H9 (cell line): ENCODE results near the gene DSG4. TPM values are rescaled to one million over a fixed set of nuclear protein-coding genes. Genes with fewer than 3 reads are reported as not detected.

Source experiments
- DNase-seq: peaks from one replicate; pipeline ENCODE4 v3.0.0-alpha.2; 2017
- H2AFZ ChIP-seq: one replicate; pipeline ENCODE4 v1.6.1; 2013; ENCODE audit warnings: mild to moderate bottlenecking, low read length, control low read depth, moderate library complexity
- H2AK5ac ChIP-seq: 2 replicates; pipeline ENCODE4 v1.6.1; 2013; ENCODE audit warnings: low read length, control low read depth, mixed read lengths; ENCODE audit not compliant: insufficient read length
- H2BK120ac ChIP-seq: one replicate; pipeline ENCODE4 v1.6.1; 2013; ENCODE audit warnings: low read depth, mild to moderate bottlenecking, low read length, control low read depth, inconsistent platforms; ENCODE audit not compliant: poor library complexity, severe bottlenecking
- H2BK12ac ChIP-seq: 2 replicates; pipeline ENCODE4 v1.6.1; 2013; ENCODE audit warnings: low read length, control low read depth, mixed read lengths, low read depth; ENCODE audit not compliant: insufficient read length
- H2BK15ac ChIP-seq: 2 replicates; pipeline ENCODE4 v1.6.1; 2013; ENCODE audit warnings: low read depth, low read length, control low read depth
- H2BK20ac ChIP-seq: one replicate; pipeline ENCODE4 v1.6.1; 2013; ENCODE audit warnings: low read depth, mild to moderate bottlenecking, low read length, control low read depth, inconsistent platforms; ENCODE audit not compliant: poor library complexity, severe bottlenecking
- H2BK5ac ChIP-seq: 2 replicates; pipeline ENCODE4 v1.6.1; 2013; ENCODE audit warnings: low read length, control low read depth, mixed read lengths; ENCODE audit not compliant: insufficient read length
- H3K14ac ChIP-seq: 2 replicates; pipeline ENCODE4 v1.6.1; 2013; ENCODE audit warnings: low read length, control low read depth; ENCODE audit not compliant: insufficient read depth
- H3K18ac ChIP-seq: 2 replicates; pipeline ENCODE4 v1.6.1; 2013; ENCODE audit warnings: low read depth, mild to moderate bottlenecking, mixed read lengths, low read length, control low read depth; ENCODE audit not compliant: insufficient read length
- H3K23ac ChIP-seq: 2 replicates; pipeline ENCODE4 v1.6.1; 2013; ENCODE audit warnings: low read length, control low read depth, mixed read lengths, low read depth; ENCODE audit not compliant: insufficient read length
- H3K23me2 ChIP-seq: 2 replicates; pipeline ENCODE4 v1.6.1; 2013; ENCODE audit warnings: low read depth, mild to moderate bottlenecking, mixed read lengths, low read length, control low read depth; ENCODE audit not compliant: insufficient read length, poor library complexity, severe bottlenecking
- H3K27ac ChIP-seq: 2 replicates; pipeline ENCODE4 v1.5.1; 2013; ENCODE audit warnings: low read length, control low read depth, mixed read lengths, low read depth; ENCODE audit not compliant: insufficient read length
- H3K27me3 ChIP-seq: 2 replicates; pipeline ENCODE4 v1.6.1; 2013; ENCODE audit warnings: low read length, control low read depth, inconsistent platforms; ENCODE audit not compliant: insufficient read depth
- H3K4ac ChIP-seq: 2 replicates; pipeline ENCODE4 v1.6.1; 2013; ENCODE audit warnings: low read depth, mild to moderate bottlenecking, control low read depth, inconsistent platforms, low read length, moderate library complexity
- H3K4me1 ChIP-seq: 2 replicates; pipeline ENCODE4 v1.6.1; 2013; ENCODE audit warnings: low read length, control low read depth, inconsistent platforms; ENCODE audit not compliant: insufficient read depth
- H3K4me2 ChIP-seq: 2 replicates; pipeline ENCODE4 v1.6.1; 2013; ENCODE audit warnings: low read length, control low read depth, mixed read lengths; ENCODE audit not compliant: insufficient read length, insufficient read depth
- H3K56ac ChIP-seq: 2 replicates; pipeline ENCODE4 v1.6.1; 2013; ENCODE audit warnings: low read depth, mild to moderate bottlenecking, mixed read lengths, low read length, control low read depth; ENCODE audit not compliant: insufficient read length
- H3K79me1 ChIP-seq: 2 replicates; pipeline ENCODE4 v1.6.1; 2013; ENCODE audit warnings: low read depth, mild to moderate bottlenecking, moderate library complexity, low read length, control low read depth, inconsistent platforms; ENCODE audit not compliant: insufficient read depth, poor library complexity, severe bottlenecking
- H3K79me2 ChIP-seq: 2 replicates; pipeline ENCODE4 v1.6.1; 2013; ENCODE audit warnings: low read length, control low read depth, inconsistent platforms; ENCODE audit not compliant: insufficient read depth
- H3K9ac ChIP-seq: 2 replicates; pipeline ENCODE4 v1.6.1; 2013; ENCODE audit warnings: low read length, control low read depth, mixed read lengths; ENCODE audit not compliant: insufficient read length; ENCODE audit errors: extremely low read depth
- H3K9me3 ChIP-seq: one replicate; pipeline ENCODE4 v1.6.1; 2013; ENCODE audit warnings: low read depth, low read length, inconsistent platforms; ENCODE audit not compliant: control insufficient read depth
- H3T11ph ChIP-seq: one replicate; pipeline ENCODE4 v1.6.1; 2013; ENCODE audit warnings: mild to moderate bottlenecking, low read length, control low read depth, inconsistent platforms
- H4K20me1 ChIP-seq: one replicate; pipeline ENCODE4 v1.6.1; 2013; ENCODE audit not compliant: control insufficient read depth, insufficient read length, insufficient read depth
- H4K5ac ChIP-seq: 2 replicates; pipeline ENCODE4 v1.6.1; 2013; ENCODE audit warnings: low read depth, mild to moderate bottlenecking, mixed read lengths, low read length, control low read depth; ENCODE audit not compliant: insufficient read length
- H4K8ac ChIP-seq: replicated peaks from 2 replicates; pipeline ENCODE4 v1.6.1; 2013; ENCODE audit warnings: low read length, control low read depth, mixed read lengths, low read depth; ENCODE audit not compliant: insufficient read length
- H4K91ac ChIP-seq: 2 replicates; pipeline ENCODE4 v1.6.1; 2013; ENCODE audit warnings: low read depth, mild to moderate bottlenecking, moderate library complexity, mixed read lengths, low read length, control low read depth; ENCODE audit not compliant: insufficient read length
- H3K27ac Mint-ChIP-seq, 3 experiments: 2 replicates in 2 of 3; 3 replicates in 1 of 3; pipeline ENCODE4 v1.8.0; 2020 to 2021; ENCODE audit warnings: mixed read lengths in 3 of 3, mild to moderate bottlenecking in 1 of 3, moderate library complexity in 1 of 3
- H3K27me3 Mint-ChIP-seq: 2 replicates; pipeline ENCODE4 v1.8.0; 2021; ENCODE audit warnings: low read depth, mild to moderate bottlenecking, moderate library complexity, mixed read lengths
- H3K36me3 Mint-ChIP-seq, 3 experiments: 2 replicates in 2 of 3; 3 replicates in 1 of 3; pipeline ENCODE4 v1.8.0; 2020 to 2021; ENCODE audit warnings: low read depth in 3 of 3, mixed read lengths in 3 of 3; ENCODE audit not compliant: insufficient read depth in 1 of 3
- H3K4me1 Mint-ChIP-seq, 2 experiments: 2 replicates each; pipeline ENCODE4 v1.8.0; 2020; ENCODE audit warnings: mixed read lengths in 2 of 2
- H3K4me3 Mint-ChIP-seq, 2 experiments: 2 replicates in 1 of 2; 3 replicates in 1 of 2; pipeline ENCODE4 v1.8.0; 2020 to 2021; ENCODE audit warnings: mild to moderate bottlenecking in 2 of 2, mixed read lengths in 2 of 2, moderate library complexity in 1 of 2
- H3K9me3 Mint-ChIP-seq, 2 experiments: 2 replicates in 1 of 2; 3 replicates in 1 of 2; pipeline ENCODE4 v1.8.0; 2020; ENCODE audit warnings: mild to moderate bottlenecking in 2 of 2, mixed read lengths in 2 of 2, moderate library complexity in 1 of 2
- WGBS: extraction: QIAGEN DNeasy Blood & Tissue Kit; methylation state at CpG from one replicate; pipeline ENCODE4 v1.1.7; 2013; ENCODE audit warnings: missing lambda C conversion rate, low lambda C conversion rate, mixed read lengths; ENCODE audit not compliant: insufficient read length; ENCODE audit errors: extremely low coverage; 5-methylcytosine and 5-hydroxymethylcytosine counted together
- total RNA-seq: library from RNA; stranded (reverse); gene quantifications from 2 replicates; pipeline ENCODE4 v1.2.1, GENCODE V29; 2021
- TF ChIP-seq, protein P1 (sequence below): fragments of 200-600 bp; sonication (generic); conservative IDR thresholded peaks from 3 replicates; pipeline ENCODE4 v1.8.0; 2021; ENCODE audit warnings: antibody characterized with exemption, mild to moderate bottlenecking

The DSG4 gene
- total RNA-seq, 1 experiment from 2014 or later = not detected

DNA sequence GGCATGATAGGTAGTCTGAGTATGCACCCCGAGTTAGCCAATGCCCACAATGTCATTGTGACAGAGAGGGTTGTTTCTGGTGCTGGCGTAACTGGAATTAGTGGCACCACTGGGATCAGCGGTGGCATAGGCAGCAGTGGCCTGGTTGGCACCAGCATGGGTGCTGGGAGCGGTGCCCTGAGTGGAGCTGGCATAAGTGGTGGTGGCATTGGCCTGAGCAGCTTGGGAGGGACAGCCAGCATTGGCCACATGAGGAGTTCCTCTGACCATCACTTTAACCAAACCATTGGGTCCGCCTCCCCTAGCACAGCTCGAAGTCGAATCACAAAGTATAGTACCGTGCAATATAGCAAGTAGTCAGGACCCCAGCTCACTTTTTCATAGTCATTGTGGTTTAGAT is 21.6 kb upstream of the DSG4 start:
- no peaks in the 10 kb centered on the region for H3K27me3 Mint-ChIP-seq
- no peak overlapping the region for H3K4ac ChIP-seq
- no peak overlapping the region for H3K9ac ChIP-seq
- H2BK120ac ChIP-seq = no peak overlapping the region
- H2AFZ ChIP-seq = no peak overlapping the region
- no peaks in the 10 kb centered on the region for H3K79me1 ChIP-seq
- no peaks in the 10 kb centered on the region for H3K27me3 ChIP-seq
- H3K18ac ChIP-seq = no peak overlapping the region
- H4K91ac ChIP-seq = no peak overlapping the region
- H3K27ac Mint-ChIP-seq = no peak overlapping the region
- no peaks in the 10 kb centered on the region for H3K79me2 ChIP-seq
- no peak overlapping the region for H3K27ac ChIP-seq
- H4K8ac ChIP-seq = no peak overlapping the region
- no peak overlapping the region for H3K56ac ChIP-seq
- no peak overlapping the region for H2BK12ac ChIP-seq
- H3K14ac ChIP-seq = no peak overlapping the region
- H2AK5ac ChIP-seq = no peak overlapping the region
- H2BK20ac ChIP-seq = no peak overlapping the region
- no peaks in the 10 kb centered on the region for H4K20me1 ChIP-seq
- TF ChIP-seq, protein P1, sequence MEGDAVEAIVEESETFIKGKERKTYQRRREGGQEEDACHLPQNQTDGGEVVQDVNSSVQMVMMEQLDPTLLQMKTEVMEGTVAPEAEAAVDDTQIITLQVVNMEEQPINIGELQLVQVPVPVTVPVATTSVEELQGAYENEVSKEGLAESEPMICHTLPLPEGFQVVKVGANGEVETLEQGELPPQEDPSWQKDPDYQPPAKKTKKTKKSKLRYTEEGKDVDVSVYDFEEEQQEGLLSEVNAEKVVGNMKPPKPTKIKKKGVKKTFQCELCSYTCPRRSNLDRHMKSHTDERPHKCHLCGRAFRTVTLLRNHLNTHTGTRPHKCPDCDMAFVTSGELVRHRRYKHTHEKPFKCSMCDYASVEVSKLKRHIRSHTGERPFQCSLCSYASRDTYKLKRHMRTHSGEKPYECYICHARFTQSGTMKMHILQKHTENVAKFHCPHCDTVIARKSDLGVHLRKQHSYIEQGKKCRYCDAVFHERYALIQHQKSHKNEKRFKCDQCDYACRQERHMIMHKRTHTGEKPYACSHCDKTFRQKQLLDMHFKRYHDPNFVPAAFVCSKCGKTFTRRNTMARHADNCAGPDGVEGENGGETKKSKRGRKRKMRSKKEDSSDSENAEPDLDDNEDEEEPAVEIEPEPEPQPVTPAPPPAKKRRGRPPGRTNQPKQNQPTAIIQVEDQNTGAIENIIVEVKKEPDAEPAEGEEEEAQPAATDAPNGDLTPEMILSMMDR = no peak
- no peak overlapping the region for H3T11ph ChIP-seq
- H3K9me3 ChIP-seq = peaks cover 9% of the 10 kb centered on the region
- H3K4me1 ChIP-seq = no peaks in the 10 kb centered on the region
- no peak overlapping the region for H4K5ac ChIP-seq
- no peaks in the 10 kb centered on the region for H3K23me2 ChIP-seq
- peaks cover 13% of the 10 kb centered on the region in 2 experiments for H3K9me3 Mint-ChIP-seq
- no peak overlapping the region for H2BK5ac ChIP-seq
- no peak overlapping the region for H3K4me2 ChIP-seq
- no peak for DNase-seq
- H3K36me3 Mint-ChIP-seq = peaks cover 12 to 15% (median 13%) of the 10 kb centered on the region in 3 experiments
- H3K4me3 Mint-ChIP-seq = no peak overlapping the region
- H2BK15ac ChIP-seq = no peak overlapping the region
- H3K4me1 Mint-ChIP-seq = no peaks in the 10 kb centered on the region
- no CpG with 5 or more reads among the region's 8 CpGs for WGBS
- no peak overlapping the region for H3K23ac ChIP-seq
